Left ventricle myocardium inferior (tissue), 1 donor: ENCODE data around the gene SMYD3. TPM values are rescaled to one million over a fixed set of nuclear protein-coding genes. Genes with fewer than 3 reads are reported as not detected.
"Not testable (repeated sequence)": the region's sequence is repeated elsewhere in the genome, so short reads cannot be mapped to it uniquely, and the experiment has no call there.

ENCODE experiments used
- DNase-seq: peaks from one replicate; pipeline ENCODE4 v3.0.0-alpha.2; 2020
- H3K27ac ChIP-seq: fragments of 200-600 bp; replicated peaks from 2 replicates; pipeline ENCODE4 v1.8.0; 2021
- H3K27me3 ChIP-seq: fragments of 200-600 bp; 2 replicates; pipeline ENCODE4 v1.8.0; 2021; ENCODE audit warnings: low read depth
- H3K36me3 ChIP-seq: fragments of 200-600 bp; 2 replicates; pipeline ENCODE4 v1.8.0; 2021
- H3K4me1 ChIP-seq: fragments of 200-600 bp; 2 replicates; pipeline ENCODE4 v1.8.0; 2021
- H3K4me3 ChIP-seq: fragments of 200-600 bp; 2 replicates; pipeline ENCODE4 v1.8.0; 2021; ENCODE audit warnings: mild to moderate bottlenecking, moderate library complexity
- H3K9me3 ChIP-seq: fragments of 200-600 bp; replicated peaks from 2 replicates; pipeline ENCODE4 v1.8.0; 2021
- intact Hi-C: fragments of 100-400 bp; cut with micrococcal nuclease; formaldehyde crosslinking; loops from one replicate; pipeline ENCODE4 v1.11.0; 2022
- total RNA-seq: library from RNA; stranded (reverse); fragmentation: NEBNext Ultra II Directional; extraction: Animal tissue kit (Norgen Biotek cat#: 25700); gene quantifications from one replicate; pipeline ENCODE4 v1.2.1, GENCODE V29; 2021
- TF ChIP-seq, protein P1 (sequence below): fragments of 200-600 bp; IDR thresholded peaks from 2 replicates; pipeline ENCODE4 v1.8.0; 2021; ENCODE audit warnings: antibody characterized with exemption, mild to moderate bottlenecking, borderline replicate concordance
- donor health status: DM: no; HTN: yes; CAD: no; lungs with severe emphysema.

Gene SMYD3
- total RNA-seq, 1 donor from 2014 or later, result 9.9 TPM

DNA sequence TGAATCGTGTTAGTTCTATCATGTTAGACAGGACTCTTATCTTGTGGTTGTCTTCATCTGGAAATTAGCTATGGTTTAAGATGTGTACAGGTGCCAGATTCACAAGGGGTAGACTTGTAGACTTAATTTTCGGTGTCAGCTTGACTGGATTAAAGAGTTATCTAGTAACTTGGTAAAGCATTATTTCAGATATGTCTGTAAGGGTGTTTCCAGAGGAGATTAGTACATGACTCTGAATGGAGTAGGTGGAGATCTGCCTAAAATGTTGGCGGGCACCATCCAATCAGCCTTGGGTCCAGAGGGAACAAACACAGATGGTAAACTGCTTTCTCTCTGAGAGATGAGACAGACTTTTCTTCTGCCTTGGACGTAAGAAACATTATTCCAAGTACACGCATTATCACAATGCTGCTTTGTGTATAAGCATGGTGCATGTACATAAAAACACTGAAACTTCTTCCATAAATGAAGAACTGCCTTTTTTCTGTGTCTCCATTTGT is 434.6 kb downstream of the SMYD3 start:
- Histone ChIP-seq H3K4me1 (no peaks in the 10 kb centered on the region), H3K4me3 (no peak overlapping the region)
- intact Hi-C loops, result no loop called here

DNA sequence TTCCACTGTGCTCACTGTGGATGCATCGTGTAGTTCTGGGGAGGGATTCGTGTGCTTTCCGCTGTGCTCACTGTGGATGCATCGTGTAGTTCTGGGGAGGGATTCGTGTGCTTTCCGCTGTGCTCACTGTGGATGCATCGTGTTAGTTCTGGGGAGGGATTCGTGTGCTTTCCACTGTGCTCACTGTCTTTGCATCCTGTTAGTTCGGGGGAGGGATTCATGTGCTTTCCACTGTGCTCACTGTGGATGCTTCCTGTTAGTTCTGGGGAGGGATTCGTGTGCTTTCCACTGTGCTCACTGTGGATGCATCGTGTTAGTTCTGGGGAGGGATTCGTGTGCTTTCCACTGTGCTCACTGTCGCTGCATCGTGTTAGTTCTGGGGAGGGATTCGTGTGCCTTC is 435.1 kb downstream of the SMYD3 start:
- H3K4me1 ChIP-seq, H3K9me3 ChIP-seq, H3K4me3 ChIP-seq, DNase-seq, intact Hi-C loops, H3K36me3 ChIP-seq, H3K27ac ChIP-seq, H3K27me3 ChIP-seq: not testable (repeated sequence)

More for the DNA sequence above, 434.6 kb downstream of the SMYD3 start:
- no peaks in the 10 kb centered on the region for H3K27me3 ChIP-seq
- TF ChIP-seq, protein P1, sequence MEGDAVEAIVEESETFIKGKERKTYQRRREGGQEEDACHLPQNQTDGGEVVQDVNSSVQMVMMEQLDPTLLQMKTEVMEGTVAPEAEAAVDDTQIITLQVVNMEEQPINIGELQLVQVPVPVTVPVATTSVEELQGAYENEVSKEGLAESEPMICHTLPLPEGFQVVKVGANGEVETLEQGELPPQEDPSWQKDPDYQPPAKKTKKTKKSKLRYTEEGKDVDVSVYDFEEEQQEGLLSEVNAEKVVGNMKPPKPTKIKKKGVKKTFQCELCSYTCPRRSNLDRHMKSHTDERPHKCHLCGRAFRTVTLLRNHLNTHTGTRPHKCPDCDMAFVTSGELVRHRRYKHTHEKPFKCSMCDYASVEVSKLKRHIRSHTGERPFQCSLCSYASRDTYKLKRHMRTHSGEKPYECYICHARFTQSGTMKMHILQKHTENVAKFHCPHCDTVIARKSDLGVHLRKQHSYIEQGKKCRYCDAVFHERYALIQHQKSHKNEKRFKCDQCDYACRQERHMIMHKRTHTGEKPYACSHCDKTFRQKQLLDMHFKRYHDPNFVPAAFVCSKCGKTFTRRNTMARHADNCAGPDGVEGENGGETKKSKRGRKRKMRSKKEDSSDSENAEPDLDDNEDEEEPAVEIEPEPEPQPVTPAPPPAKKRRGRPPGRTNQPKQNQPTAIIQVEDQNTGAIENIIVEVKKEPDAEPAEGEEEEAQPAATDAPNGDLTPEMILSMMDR, result no peak
- no peak for DNase-seq
- no peaks in the 10 kb centered on the region for H3K9me3 ChIP-seq
- H3K36me3 ChIP-seq, result no peaks in the 10 kb centered on the region
- no peak overlapping the region for H3K27ac ChIP-seq

DNA sequence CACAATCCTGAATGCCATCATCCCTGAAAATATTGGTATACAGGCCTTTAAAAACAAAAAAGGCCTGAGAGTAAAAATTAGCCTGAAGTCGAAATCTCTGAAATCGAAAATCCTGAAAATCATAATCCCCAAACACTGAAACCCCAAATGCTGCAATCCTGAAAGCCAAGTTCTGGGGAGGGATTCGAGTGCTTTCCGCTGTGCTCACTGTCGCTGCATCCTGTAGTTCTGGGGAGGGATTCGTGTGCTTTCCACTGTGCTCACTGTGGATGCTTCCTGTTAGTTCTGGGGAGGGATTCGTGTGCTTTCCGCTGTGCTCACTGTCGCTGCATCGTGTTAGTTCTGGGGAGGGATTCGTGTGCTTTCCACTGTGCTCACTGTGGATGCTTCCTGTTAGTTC is 435.5 kb downstream of the SMYD3 start:
- H3K4me3 ChIP-seq, H3K4me1 ChIP-seq, H3K36me3 ChIP-seq, DNase-seq, H3K27ac ChIP-seq, H3K27me3 ChIP-seq, intact Hi-C loops, H3K9me3 ChIP-seq: not testable (repeated sequence)

DNA sequence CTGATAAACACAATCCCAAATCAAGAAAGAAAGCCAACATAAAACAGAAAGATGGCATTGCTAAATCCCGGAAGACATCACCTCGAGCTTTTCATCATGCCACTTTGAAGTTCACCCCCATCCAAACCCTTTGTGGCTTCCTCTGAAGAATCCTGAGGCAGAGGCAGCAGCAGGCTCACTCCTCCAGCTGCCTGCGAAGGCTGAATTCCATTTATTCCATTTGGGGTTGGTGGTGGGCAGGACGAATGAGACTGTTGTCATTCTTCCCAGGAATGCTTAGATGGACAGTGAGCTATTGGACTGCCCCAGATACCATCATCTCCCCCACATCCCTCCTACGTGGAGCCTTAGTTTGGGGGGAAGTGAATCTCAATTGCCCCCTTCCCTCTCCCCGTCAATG is 437.5 kb downstream of the SMYD3 start:
- no peak overlapping the region for H3K27ac ChIP-seq
- intact Hi-C loops, result no loop called here
- no peaks in the 10 kb centered on the region for H3K9me3 ChIP-seq
- no peaks in the 10 kb centered on the region for H3K27me3 ChIP-seq
- H3K36me3 ChIP-seq, result no peaks in the 10 kb centered on the region
- no peaks in the 10 kb centered on the region for H3K4me1 ChIP-seq
- TF ChIP-seq, protein P1, result no peak
- no peak overlapping the region for H3K4me3 ChIP-seq
- no peak for DNase-seq

GRCh38 chr1:246068619-246069509 is 438.2 kb downstream of the SMYD3 start:
- intact Hi-C loops, result no loop called here
- no peaks in the 10 kb centered on the region for H3K27me3 ChIP-seq
- no peak overlapping the region for H3K4me3 ChIP-seq
- no peak for DNase-seq
- no peak overlapping the region for H3K27ac ChIP-seq
- H3K36me3 ChIP-seq, result no peaks in the 10 kb centered on the region
- H3K4me1 ChIP-seq, result no peaks in the 10 kb centered on the region
- no peaks in the 10 kb centered on the region for H3K9me3 ChIP-seq
- TF ChIP-seq, protein P1, result no peak

DNA sequence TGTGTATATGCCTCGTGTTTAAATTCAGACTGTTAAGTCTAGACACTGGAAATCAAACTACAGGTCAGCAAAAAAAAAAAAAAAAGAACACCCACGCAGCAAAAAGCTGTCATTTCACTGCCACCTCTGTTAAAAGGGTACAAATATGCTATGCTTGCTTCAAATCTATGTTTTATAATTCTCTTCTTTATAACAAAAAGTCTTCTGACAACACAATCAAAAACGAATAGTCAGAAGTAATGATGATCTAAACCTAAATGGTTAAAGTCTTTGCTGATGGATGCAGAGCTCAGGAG is 438.9 kb downstream of the SMYD3 start:
- no peaks in the 10 kb centered on the region for H3K9me3 ChIP-seq
- H3K27ac ChIP-seq, result no peak overlapping the region
- no peak overlapping the region for H3K4me3 ChIP-seq
- TF ChIP-seq, protein P1, result no peak
- H3K4me1 ChIP-seq, result peaks cover 2% of the 10 kb centered on the region
- H3K27me3 ChIP-seq, result no peaks in the 10 kb centered on the region
- intact Hi-C loops, result no loop called here
- no peaks in the 10 kb centered on the region for H3K36me3 ChIP-seq
- DNase-seq, result no peak
